Activated T-cell treated with anti-CD3 and anti-CD28 coated beads, Interleukin-2, amount 50 U/mL, for 48 hours (primary cell): ENCODE results near the gene STX8.

Experiments
- DNase-seq, 2 experiments: peaks; one replicate each; pipeline ENCODE4 v3.0.0-alpha.2; 2020

The STX8 gene

DNA sequence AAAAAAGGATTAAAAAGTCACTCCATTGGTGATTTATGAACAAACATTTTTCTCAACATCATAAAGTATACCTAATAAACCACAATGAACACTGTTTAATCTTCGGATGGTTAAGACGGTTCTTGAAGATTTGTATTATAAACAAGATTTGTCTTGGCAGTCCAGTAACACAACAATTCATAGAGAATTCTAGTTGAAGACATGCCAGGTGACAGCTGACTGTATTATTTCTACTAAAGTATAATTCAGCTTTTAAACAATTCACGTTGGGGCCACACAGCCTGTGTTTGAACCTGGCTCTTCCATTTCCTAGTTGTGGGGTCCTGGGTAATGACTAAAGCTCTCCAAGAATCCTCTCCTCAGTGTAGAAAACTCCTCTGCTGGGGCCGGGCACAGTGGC, 22.0 kb downstream of the STX8 start:
- DNase-seq: no peak

DNA sequence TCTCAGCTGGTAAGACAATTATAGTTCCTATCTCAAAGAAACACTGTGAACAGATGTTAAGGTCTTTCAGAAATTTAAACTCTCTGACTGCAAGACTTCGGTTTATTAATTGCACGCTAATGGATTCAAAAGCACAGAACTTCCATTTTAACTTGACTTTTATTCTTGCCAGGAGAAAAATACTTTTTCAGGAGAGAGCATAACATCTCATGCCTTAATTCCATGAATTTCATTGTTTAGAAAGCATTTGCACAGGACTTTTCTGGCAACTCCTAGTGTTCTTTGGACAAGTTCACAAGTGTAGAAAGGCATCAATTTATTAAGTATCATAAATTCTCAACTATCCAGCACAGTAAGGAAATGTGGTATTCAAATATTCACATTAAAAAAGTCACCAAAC, 22.4 kb downstream of the STX8 start:
- DNase-seq: no peak

DNA sequence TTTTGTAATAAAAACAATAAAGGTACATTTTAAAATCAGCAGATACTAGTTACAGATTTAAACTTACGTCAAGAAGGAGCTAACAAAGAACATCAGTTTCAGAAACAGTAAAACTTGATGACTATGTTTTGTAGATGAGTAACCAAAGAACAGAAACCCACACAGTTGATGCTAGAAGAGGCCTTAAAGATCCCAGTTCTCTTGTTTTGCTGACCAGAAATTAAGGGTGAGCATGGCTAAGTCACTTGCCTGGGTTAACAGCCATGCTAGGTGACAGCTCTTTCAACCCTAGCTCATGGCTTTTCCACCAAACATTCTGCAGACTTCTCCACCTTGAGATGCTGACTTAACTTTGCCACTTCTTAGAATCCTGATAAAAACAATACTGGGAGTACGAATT, 26.4 kb downstream of the STX8 start:
- no peak for DNase-seq

DNA sequence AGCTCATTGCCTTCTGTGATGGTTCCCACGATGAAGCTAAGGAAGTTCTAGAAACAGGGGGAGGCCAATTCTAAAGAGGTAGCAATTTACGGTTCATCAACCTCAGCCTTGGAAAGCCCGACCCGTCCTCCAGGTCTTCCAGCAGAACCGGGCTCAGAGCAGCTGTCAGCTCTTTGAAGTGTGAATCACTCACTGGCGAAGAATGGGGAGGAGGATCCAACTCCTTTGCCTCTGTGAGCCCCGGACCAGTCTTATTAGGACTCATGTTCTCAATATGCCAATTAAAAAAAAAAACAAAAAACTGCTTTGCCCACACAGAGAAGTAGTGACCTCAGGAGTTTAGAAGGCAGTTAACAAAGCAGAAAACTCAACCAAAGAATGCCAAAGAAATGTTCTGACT, 31.4 kb downstream of the STX8 start:
- DNase-seq: no peak

DNA sequence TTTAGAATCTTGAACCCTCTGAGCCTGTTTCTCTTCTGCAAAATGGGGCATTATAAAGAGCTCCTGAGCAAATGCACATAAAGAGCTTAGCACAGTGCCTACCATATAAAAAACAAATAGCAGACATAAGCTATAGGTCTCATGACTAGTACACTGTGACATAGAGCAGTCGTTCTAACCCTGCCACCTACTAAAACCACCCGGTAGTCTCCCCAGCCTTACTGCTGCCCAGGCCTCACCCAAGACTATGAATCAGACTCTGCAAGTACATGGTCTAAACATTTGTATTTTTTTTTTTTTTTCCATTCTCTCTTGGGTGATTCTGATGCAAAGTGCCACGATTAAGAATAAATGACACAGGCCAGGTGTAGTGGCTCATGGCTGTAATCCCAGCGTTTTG, 33.9 kb downstream of the STX8 start:
- no peak for DNase-seq

DNA sequence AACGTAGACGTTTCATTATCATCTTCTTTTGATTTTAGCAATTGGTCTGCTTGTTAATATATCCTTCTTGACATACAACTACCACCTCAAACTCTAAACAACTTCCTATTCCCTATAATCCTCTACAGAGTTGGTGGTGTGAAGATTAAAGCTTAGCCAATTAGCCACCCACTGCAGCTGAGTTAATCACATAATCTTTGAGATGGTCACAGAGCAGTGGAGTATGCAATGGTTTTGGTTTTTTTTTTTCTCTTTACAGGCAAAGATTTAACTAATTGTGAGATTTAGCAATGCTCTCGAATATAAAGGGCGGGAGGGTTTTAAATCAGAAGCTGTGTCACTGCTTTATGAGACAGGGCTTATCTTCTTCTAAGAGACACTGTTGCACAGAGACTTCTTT, 37.0 kb downstream of the STX8 start:
- no peak for DNase-seq

DNA sequence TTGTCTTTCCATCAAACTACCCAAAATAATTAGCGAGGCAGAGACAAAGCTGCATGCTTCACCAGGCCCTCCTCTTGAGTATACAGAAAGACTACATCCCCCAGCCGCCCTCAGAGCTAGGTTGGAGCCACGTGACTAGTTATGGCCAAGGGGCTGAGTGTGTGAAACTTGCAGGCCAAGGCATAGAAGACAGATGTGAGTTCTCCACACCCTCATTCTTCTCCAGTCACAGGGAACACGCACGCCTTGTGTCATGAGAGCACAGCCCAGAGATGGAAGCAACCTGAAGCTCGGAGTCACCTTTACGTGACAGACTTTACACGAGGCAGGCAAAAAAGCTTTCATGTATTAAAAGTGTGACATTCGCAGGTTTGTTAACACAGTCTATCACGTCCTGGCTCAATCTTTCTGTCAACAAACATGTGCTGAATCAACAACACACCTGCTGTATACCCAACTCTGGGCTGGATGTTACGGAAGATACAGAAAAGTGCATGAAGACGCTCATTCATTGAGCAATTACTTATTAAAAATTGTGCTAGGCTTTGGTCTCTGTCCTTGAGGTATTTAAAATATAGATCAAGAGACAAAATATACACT, 38.3 kb downstream of the STX8 start:
- no peak for DNase-seq

DNA sequence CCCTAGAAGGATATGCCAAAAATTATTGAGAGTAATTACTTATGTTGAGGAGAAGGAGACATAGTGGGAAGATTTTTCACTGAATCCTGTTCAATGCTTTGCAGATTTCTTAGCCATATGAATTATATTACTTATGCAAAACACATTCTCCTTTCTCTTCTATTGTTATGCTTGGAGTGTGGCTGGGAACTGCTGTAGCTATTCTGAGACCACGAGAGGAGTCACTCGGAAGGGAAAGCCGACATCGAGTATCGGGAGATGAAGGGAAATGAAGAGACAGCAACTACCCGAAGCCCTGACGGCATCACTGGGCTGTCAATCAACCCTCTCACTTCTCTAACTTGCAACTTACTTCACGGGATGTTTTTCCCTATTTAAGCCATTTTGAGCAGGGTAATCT, 39.6 kb downstream of the STX8 start:
- DNase-seq: no peak

DNA sequence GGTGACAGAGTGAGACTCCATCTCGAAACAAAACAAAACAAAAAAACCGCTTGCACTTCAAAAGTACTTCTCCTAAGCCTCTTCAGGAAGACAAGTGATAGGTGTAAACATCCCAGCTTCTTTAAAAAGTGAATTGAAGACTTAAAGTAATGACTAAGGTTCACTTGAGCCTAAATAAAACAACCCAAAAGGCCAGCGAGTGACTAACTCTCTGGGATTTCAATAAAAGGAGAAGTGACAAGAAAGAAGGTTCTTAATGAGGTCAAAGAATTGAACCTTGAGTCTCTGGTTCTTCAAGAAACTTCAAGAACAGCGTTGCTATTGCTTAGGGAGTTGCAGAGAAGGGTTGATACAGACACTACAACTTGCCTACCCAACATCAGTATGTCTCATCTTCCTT, 42.2 kb downstream of the STX8 start:
- DNase-seq: no peak

DNA sequence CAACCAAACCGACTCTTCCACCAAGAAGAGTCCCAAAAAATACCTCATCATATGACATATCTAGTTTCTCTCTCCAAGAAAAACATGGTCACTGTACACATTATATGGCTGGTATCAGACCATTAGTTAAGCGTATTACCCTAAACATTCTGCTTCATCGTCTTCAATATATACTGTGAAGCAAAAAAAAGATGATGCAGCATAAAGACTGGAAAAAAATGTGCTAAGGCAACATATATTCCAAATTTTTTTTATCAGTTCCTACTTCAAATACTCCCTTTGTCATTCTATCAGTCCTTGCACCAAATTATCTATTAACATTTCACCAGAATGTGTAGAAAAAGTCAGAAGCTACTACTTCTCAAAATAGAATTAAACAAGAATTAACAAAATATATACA, 42.9 kb downstream of the STX8 start:
- DNase-seq: no peak

DNA sequence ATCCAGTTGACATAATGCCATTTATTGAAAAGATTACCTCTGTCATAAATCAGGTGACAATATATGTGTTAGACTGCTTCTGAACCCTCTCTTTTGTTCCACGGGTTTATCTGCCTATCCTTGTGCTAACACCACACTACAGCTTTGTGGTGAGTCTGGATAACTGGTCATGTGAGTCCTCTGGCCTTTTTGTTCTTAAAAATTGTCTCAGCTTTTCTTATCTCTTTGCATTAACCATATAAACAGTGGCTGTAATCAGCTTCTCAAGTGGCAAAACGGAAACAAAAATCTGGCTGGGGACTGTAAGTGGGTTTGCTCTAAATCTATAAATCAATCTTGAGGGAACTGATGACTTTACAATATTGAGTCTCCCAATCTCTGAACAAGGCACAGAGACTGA, 44.6 kb downstream of the STX8 start:
- DNase-seq: no peak

DNA sequence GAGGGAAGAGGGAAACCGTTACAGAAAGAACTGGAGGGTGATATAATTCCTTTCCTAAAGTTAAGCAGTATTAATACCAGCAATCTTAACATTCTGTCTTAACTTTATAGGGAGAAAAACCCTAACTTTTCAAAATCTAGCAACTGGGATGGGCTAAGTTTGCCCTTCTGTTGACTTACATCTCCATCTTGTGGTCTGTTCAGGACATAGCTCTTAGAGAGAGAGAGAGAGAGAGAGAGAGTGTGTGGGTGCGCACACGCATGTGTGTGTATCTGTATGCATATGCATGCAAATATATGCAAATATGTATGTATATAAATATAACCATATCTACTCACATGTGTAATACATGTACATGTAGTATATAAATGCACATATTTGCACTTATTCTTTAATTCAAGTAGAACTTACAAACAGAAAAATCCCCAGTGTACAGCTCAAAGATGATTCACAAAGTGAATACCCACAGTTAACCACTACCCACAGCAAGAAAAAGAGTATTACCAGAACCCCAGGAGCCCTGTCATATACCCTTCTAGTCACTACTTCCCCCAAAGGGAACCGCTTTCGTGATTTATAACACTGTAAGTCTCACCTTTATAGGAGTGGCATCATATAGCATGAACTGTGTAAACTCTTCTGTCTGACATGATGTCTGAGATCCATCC, 46.5 kb downstream of the STX8 start:
- DNase-seq: no peak

DNA sequence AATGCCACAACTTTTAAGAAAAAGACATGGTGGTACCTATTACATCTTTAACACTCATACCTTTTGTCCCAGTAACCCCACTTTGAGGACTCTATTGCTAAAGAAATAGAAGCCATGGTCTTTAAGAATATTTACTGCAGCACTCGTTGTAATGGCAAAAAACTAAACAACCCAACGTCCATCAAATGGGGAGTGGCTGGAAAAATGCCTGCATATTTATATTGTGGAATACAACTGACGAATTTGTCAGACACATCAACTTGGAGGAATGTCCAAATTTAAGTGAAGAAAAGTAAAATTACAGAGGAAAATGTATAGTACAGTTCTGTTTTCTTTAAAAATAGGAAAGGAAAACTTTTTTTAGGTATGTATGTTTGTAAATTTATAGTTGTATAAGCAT, 47.8 kb downstream of the STX8 start:
- no peak for DNase-seq

DNA sequence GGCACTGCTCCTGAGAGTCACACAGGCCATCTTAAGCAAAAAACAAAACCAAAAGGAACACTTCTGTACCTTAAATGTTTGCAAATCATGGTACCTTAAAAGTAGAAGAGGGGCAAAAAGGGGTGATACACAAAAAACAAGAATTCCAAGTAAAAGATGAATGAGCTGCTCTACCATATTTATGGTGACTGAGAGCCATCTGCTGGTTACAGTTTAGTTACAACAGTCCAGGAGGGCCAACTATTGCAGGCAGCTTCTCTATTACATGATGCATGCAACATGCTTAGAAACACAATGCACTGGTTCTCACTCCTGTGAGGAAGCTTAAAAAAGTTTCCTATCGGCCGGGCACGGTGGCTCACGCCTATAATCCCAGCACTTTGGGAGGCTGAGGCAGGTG, 53.5 kb downstream of the STX8 start:
- no peak for DNase-seq

DNA sequence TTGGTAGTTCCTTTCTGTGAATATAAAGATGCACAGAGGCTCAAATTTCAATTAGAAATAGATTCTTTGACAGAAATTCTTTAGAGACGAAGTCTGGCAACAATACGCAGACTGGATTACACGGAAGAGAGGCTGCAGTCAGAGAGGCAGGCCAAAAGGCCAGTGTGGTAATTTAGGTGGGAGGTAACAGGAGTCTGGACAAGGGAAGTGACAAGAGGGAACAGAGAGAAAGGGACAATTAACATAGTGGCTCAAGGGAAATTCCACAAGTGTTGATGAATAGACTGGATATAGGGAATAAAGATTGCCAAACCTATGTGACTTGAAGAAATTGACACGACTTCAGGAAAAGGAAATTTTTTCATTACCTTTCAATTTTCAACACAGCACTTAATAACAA, 54.6 kb downstream of the STX8 start:
- no peak for DNase-seq

DNA sequence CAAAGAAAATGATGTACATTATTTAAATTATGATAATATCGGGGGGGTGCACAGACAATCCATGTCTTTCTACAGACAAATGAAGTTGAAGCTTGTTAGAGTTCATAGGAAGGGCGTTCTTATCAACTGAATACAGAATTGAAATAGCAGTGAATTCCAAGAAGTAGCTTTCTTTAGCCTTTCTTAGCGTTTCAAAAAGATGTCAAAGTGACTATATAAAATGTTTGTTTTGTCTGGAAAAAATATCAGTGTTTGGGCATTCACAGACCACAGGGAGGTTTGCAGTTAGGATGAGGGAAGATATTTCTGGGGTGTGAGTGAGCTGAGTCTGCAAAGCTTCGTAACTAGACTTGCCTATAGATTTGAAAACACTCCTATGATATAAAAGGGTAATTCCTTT, 55.0 kb downstream of the STX8 start:
- no peak for DNase-seq

DNA sequence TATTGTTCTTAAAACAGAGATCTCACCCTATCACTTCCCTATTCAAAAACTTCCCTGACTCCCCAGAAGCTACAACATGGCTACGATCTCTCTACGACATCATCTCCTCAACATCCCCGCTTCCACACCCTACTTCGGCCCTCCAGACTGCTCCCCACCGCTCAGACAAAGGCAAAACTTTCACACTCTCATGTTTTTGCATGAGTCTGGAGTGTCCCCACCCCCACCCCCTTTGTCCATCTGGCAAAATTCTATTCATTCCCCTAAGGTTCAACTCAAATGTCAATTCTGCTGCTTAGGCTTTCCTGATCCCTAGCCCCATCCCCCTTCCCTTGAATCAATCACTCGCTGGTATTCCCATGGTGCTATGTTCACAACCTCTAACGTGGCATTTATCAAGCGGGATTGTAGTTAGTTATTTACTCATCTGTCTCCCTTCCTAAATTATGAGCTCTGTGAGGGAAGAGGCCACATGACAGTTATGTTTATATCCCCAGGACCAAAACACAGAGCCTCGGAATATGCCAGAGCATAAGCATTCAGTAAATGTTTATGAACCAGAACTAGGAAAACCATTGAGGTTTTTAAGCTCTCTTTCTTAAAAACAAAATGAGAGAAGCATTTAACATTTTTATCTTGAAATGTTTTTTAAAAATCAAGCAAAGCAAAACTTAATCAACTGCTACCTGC, 55.9 kb downstream of the STX8 start:
- no peak for DNase-seq

DNA sequence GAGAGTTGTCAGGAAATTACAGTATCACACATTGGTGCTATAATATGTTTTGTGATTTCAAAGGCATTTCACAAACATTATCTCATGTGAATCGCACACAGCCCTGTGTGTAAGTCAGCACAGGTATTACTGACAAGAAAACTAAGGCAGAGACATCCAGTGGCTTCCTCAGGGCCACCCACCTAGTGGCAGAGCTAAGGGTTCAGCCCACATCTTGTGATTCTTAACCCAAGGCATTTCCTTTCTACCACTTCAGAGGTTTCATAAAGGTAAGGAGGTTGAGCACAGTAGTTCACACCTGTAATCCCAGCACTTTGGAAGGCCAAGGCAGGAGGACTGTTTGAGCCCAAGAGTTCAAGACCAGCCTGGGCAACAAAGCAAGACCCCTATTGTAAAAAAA, 58.2 kb downstream of the STX8 start:
- no peak for DNase-seq

DNA sequence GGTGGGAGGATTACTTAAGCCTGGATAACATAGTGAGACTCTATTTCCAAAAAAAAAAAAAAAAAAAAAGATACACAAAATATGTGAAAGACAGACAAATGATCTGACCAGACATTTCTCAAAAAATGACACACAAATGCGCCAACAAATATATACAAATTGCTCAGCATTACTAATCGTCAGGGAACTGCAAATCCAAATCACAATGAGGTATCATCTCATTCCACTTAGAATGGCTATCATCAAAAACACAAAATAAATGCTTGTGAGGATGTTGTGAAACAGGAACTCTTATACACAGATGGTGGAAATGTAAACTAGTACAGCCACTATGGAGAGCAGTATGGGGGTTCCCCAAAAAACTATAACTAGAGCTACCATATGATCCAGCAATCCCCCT, 62.4 kb downstream of the STX8 start:
- DNase-seq: no peak

DNA sequence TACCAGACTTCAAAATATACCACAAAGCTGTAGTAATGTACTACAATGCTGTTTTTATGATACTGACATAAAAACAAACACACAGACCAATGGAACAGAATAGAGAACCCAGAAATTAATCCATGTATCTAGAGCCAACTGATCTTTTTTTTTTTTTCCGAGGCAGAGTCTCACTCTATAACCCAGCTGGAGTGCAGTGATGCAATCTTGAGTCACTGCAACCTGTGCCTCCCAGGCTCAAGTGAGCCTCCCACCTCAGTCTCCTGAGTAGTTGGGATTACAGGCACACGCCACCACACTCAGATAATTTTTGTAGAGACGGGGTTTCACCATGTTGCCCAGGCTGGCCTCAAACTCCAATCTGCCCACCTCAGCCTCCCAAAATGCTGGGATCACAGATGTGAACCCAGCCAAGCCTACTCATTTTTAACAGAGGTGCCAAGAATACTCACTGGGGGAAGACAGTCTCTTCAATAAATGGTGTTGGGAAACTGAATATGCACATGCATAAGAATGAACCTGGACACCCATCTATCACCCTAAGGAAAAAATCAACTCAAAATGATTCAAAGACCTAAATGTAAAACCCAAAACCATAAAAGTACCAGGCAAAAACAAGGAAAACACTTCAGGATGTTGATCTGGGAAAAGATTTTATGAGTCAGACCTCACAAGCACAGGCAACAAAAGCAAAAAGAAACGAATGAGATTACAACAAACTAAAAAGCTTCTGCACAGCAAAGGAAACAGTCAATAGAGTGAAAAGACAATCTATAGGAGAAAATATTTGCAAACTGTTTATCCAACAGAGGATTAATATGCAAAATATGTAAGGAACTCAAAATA, 63.1 kb downstream of the STX8 start:
- DNase-seq: no peak

DNA sequence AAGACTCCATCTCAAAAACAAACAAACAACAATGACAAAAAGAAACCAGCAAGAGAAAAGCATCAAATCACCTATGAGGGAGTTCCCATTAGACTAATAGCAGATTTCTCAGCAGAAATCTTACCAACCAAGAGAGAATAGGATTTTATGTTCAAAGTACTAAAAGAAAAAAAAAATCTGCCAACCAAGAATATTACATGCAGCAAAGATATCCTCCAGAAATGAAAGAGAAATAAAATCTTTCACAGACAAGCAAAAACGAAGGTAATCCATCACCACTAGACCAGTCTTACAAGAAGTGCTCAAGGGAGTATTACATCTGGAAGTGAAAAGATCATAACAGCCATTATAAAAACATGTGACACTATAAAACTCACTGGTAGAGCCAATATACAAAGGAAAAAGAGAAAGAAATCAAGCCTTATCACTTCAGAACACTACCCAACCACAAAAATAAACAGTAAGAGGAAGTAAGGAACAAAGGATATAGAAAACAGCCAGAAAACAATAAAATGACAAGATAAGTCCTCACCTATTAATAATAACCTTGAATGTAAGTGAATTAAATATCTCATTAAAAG, 66.3 kb downstream of the STX8 start:
- DNase-seq: no peak

DNA sequence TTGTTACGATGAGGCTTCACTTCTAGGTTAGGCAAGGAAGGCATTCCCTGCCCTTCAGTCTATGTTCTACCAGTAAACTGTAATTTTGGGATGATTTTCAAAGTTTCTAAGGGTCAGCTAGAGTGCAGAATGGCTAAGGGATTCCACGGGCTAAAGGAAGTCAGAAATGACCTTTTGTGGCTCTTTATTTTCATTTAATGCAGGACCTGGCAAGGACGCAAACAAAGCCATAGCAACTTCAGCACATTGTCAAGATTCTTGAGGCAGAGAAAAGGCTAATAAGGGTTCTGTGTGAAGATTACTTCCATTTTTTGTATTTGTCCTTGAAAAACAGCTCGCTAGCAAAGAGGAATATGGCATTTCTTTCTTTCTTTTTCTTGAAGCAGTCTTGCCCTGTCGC, 76.6 kb downstream of the STX8 start:
- DNase-seq: no peak

DNA sequence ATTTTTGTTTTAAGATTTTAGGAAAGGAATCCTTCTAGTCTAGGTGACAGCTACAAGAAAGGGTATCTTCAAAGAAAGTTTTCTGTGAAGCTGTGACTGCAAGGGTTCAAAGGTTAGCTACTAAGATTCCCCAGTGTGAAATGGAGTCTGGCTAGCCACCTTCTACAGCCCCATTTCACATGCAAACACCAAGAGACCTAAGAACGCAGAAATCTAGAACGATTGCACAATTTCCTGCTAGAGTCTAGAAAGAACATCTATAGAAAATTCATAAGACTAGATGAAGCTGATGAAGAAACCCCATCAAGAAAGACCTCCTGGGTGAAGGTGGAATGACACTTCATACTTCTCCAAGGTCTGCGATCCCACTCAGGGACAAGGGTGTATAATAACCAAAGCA, 77.1 kb downstream of the STX8 start:
- no peak for DNase-seq
